Right lobe of liver (tissue), 4 donors: ENCODE measurements around the gene TOB1.

ENCODE experiments used
- POLR2A ChIP-seq: fragments of 450-650 bp; IDR thresholded peaks from one replicate; pipeline ENCODE4 v1.6.1; 2017; ENCODE audit warnings: antibody characterized with exemption, mild to moderate bottlenecking
- TF ChIP-seq, protein P1 (sequence below), 4 donors: fragments of 200-600 bp in 3 of 4; fragments of 450-650 bp in 1 of 4; IDR thresholded peaks; one replicate each; pipeline versions ENCODE4 v1.5.1 to v1.8.0; 2016 to 2022; ENCODE audit warnings: antibody characterized with exemption in 4 of 4, mild to moderate bottlenecking in 2 of 4
- donor health status: DM: no; HTN: no; CAD: no.
- donor health status: DM: no; HTN: no; CAD: no.
- donor health status: DM: no; HTN: yes; CAD: no.

- TF ChIP-seq, protein P1, sequence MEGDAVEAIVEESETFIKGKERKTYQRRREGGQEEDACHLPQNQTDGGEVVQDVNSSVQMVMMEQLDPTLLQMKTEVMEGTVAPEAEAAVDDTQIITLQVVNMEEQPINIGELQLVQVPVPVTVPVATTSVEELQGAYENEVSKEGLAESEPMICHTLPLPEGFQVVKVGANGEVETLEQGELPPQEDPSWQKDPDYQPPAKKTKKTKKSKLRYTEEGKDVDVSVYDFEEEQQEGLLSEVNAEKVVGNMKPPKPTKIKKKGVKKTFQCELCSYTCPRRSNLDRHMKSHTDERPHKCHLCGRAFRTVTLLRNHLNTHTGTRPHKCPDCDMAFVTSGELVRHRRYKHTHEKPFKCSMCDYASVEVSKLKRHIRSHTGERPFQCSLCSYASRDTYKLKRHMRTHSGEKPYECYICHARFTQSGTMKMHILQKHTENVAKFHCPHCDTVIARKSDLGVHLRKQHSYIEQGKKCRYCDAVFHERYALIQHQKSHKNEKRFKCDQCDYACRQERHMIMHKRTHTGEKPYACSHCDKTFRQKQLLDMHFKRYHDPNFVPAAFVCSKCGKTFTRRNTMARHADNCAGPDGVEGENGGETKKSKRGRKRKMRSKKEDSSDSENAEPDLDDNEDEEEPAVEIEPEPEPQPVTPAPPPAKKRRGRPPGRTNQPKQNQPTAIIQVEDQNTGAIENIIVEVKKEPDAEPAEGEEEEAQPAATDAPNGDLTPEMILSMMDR (IDR thresholded peaks at IDR 0.05), result no peak
- TF ChIP-seq POLR2A, result no peak
Observed at GRCh38 chr17:50883850-50884438, 17.8 kb upstream of the TOB1 start.
